H1 (cell line): ENCODE measurements around the gene MYDGF. TPM values are rescaled to one million over a fixed set of nuclear protein-coding genes. Genes with fewer than 3 reads are reported as not detected.

Experiments
- CTCF ChIA-PET: fragments of 300-600 bp; sonication (Branson Sonifier 250); formaldehyde crosslinking; loops from one replicate; lab custom pipeline; 2021; ENCODE audit not compliant: partially characterized antibody; lab: Charles Lee
- POLR2A ChIA-PET: fragments of 300-600 bp; sonication (Branson Sonifier 250); formaldehyde crosslinking; loops from one replicate; lab custom pipeline; 2021; ENCODE audit warnings: inconsistent platforms; ENCODE audit not compliant: partially characterized antibody; lab: Charles Lee
- DNase-seq, 2 experiments: peaks; one replicate each; pipeline versions ENCODE4 v3.0.0 to v3.0.0-alpha.2; 2010 to 2022; ENCODE audit warnings: low spot score in 2 of 2, low read depth in 1 of 2, mixed read lengths in 1 of 2
- FAIRE-seq: peaks from 2 replicates; lab custom pipeline; 2011; peaks lifted over from hg19 to GRCh38; lab: Jason Lieb, UNC
- H2AFZ ChIP-seq: 2 replicates; pipeline ENCODE4 v1.8.1; 2012; ENCODE audit warnings: low read length, inconsistent platforms
- H2AK5ac ChIP-seq: 2 replicates; pipeline ENCODE4 v1.6.1; 2013; ENCODE audit warnings: low read depth, low read length
- H2BK120ac ChIP-seq: replicated peaks from 2 replicates; pipeline ENCODE3; 2013; ENCODE audit warnings: low read depth, low read length, inconsistent platforms
- H2BK12ac ChIP-seq: 2 replicates; pipeline ENCODE4 v1.6.1; 2013; ENCODE audit warnings: low read depth, low read length
- H2BK15ac ChIP-seq: 2 replicates; pipeline ENCODE4 v1.6.1; 2013; ENCODE audit warnings: low read length
- H2BK20ac ChIP-seq: 2 replicates; pipeline ENCODE4 v1.6.1; 2013; ENCODE audit warnings: low read length
- H2BK5ac ChIP-seq: 2 replicates; pipeline ENCODE4 v1.6.1; 2013; ENCODE audit warnings: low read depth, low read length
- H3K14ac ChIP-seq: 2 replicates; pipeline ENCODE4 v1.6.1; 2013; ENCODE audit warnings: inconsistent platforms; ENCODE audit not compliant: insufficient read length
- H3K18ac ChIP-seq: 2 replicates; pipeline ENCODE4 v1.6.1; 2013; ENCODE audit warnings: low read length; ENCODE audit errors: extremely low read depth
- H3K23ac ChIP-seq: 2 replicates; pipeline ENCODE4 v1.6.1; 2013; ENCODE audit warnings: inconsistent platforms; ENCODE audit not compliant: insufficient read length
- H3K23me2 ChIP-seq: 2 replicates; pipeline ENCODE4 v1.6.1; 2013; ENCODE audit warnings: low read depth, low read length
- H3K27ac ChIP-seq: 2 replicates; pipeline ENCODE4 v1.6.1; 2011; ENCODE audit warnings: low read depth, low read length, inconsistent platforms
- H3K27me3 ChIP-seq, 4 experiments: replicated peaks in 1 of 4; 1 replicate in 1 of 4; 2 replicates in 3 of 4; pipeline versions ENCODE4 v1.6.1 to v1.8.1; 2011 to 2013; ENCODE audit warnings: low read length in 3 of 4, mild to moderate bottlenecking in 3 of 4, inconsistent platforms in 2 of 4, mixed read lengths in 2 of 4, moderate library complexity in 1 of 4; ENCODE audit not compliant: control insufficient read depth in 3 of 4, insufficient read depth in 3 of 4; ENCODE audit errors: extremely low read depth in 1 of 4
- H3K36me3 ChIP-seq, 4 experiments: 2 replicates each; pipeline versions ENCODE4 v1.6.1 to v1.8.1; 2011 to 2013; ENCODE audit warnings: mild to moderate bottlenecking in 4 of 4, low read length in 3 of 4, moderate library complexity in 2 of 4, control low read depth in 1 of 4, inconsistent platforms in 1 of 4; ENCODE audit not compliant: insufficient read depth in 4 of 4, control insufficient read depth in 2 of 4
- H3K4ac ChIP-seq: replicated peaks from 2 replicates; pipeline ENCODE3; 2013; ENCODE audit warnings: low read length, low read depth, mixed read lengths, inconsistent platforms; ENCODE audit not compliant: insufficient read length
- H3K4me1 ChIP-seq, 4 experiments: replicated peaks in 1 of 4; 1 replicate in 1 of 4; 2 replicates in 3 of 4; pipeline versions ENCODE4 v1.6.1 to v1.8.1; 2011 to 2013; ENCODE audit warnings: low read length in 3 of 4, inconsistent platforms in 2 of 4, mixed read lengths in 1 of 4; ENCODE audit not compliant: insufficient read depth in 4 of 4, control insufficient read depth in 3 of 4
- H3K4me2 ChIP-seq, 2 experiments: 2 replicates each; pipeline versions ENCODE4 v1.6.1 to v1.8.1; 2011 to 2013; ENCODE audit warnings: low read depth in 2 of 2, low read length in 2 of 2, control low read depth in 1 of 2, inconsistent platforms in 1 of 2, mild to moderate bottlenecking in 1 of 2; ENCODE audit not compliant: insufficient read depth in 1 of 2
- H3K4me3 ChIP-seq, 4 experiments: fragments of 200-600, 300-600 bp in 1 of 4; sonication (generic), shearing (Covaris generic), sonication (Bioruptor Twin) in 1 of 4; 2 replicates each; pipeline versions ENCODE4 v1.5.1 to v1.8.1; 2011 to 2016; ENCODE audit warnings: low read length in 4 of 4, low read depth in 3 of 4, control low read depth in 2 of 4, inconsistent platforms in 2 of 4, mild to moderate bottlenecking in 2 of 4, mixed read lengths in 1 of 4, moderate library complexity in 1 of 4; ENCODE audit not compliant: insufficient read depth in 2 of 4; ENCODE audit errors: extremely low read depth in 1 of 4
- H3K56ac ChIP-seq: replicated peaks from 2 replicates; pipeline ENCODE3; 2013; ENCODE audit warnings: low read depth, mild to moderate bottlenecking, mixed read lengths, low read length, inconsistent platforms; ENCODE audit not compliant: insufficient read length
- H3K79me1 ChIP-seq: 2 replicates; pipeline ENCODE4 v1.6.1; 2013; ENCODE audit warnings: low read depth, low read length, control low read depth
- H3K79me2 ChIP-seq, 2 experiments: 2 replicates each; pipeline versions ENCODE4 v1.6.1 to v1.8.1; 2012 to 2013; ENCODE audit warnings: low read length in 2 of 2, mild to moderate bottlenecking in 2 of 2, inconsistent platforms in 1 of 2; ENCODE audit not compliant: insufficient read depth in 2 of 2, control insufficient read depth in 1 of 2
- H3K9ac ChIP-seq, 4 experiments: replicated peaks in 1 of 4; 1 replicate in 1 of 4; 2 replicates in 3 of 4; pipeline versions ENCODE4 v1.6.1 to v1.8.1; 2011 to 2013; ENCODE audit warnings: low read depth in 3 of 4, low read length in 3 of 4, control low read depth in 2 of 4, mild to moderate bottlenecking in 2 of 4, moderate library complexity in 2 of 4, inconsistent platforms in 1 of 4; ENCODE audit errors: extremely low read depth in 1 of 4
- H3K9me3 ChIP-seq, 2 experiments: 2 replicates each; pipeline versions ENCODE4 v1.6.1 to v1.8.1; 2012 to 2013; ENCODE audit warnings: mild to moderate bottlenecking in 2 of 2, moderate library complexity in 2 of 2, control low read depth in 1 of 2, inconsistent platforms in 1 of 2, low read depth in 1 of 2, low read length in 1 of 2, mixed read lengths in 1 of 2; ENCODE audit not compliant: insufficient read depth in 2 of 2
- H4K20me1 ChIP-seq, 2 experiments: replicated peaks in 1 of 2; 2 replicates each; pipeline versions ENCODE3 to v1.8.1; 2011 to 2013; ENCODE audit warnings: inconsistent platforms in 2 of 2, low read length in 2 of 2, mild to moderate bottlenecking in 1 of 2; ENCODE audit not compliant: insufficient read depth in 2 of 2, control insufficient read depth in 1 of 2
- H4K5ac ChIP-seq: 2 replicates; pipeline ENCODE4 v1.6.1; 2013; ENCODE audit warnings: low read length, low read depth, mixed read lengths, inconsistent platforms; ENCODE audit not compliant: insufficient read length
- H4K8ac ChIP-seq: 2 replicates; pipeline ENCODE4 v1.8.0; 2013; ENCODE audit warnings: mild to moderate bottlenecking, moderate library complexity, low read length, inconsistent platforms; ENCODE audit not compliant: insufficient read depth; ENCODE audit errors: extremely low read depth
- H4K91ac ChIP-seq: replicated peaks from 2 replicates; pipeline ENCODE3; 2013; ENCODE audit warnings: low read length, mixed read lengths, inconsistent platforms; ENCODE audit not compliant: insufficient read length
- BRCA1 ChIP-seq: IDR thresholded peaks from 2 replicates; pipeline ENCODE4 v1.6.1; 2012; ENCODE audit warnings: low read depth, low read length, improper control_type of control experiment
- EP300 ChIP-seq, 2 experiments: IDR thresholded peaks; 1 replicate in 1 of 2; 2 replicates in 1 of 2; pipeline ENCODE4 v1.6.1; 2011 to 2012; ENCODE audit warnings: low read depth in 2 of 2, low read length in 2 of 2, mild to moderate bottlenecking in 2 of 2, borderline replicate concordance in 1 of 2, inconsistent platforms in 1 of 2, moderate library complexity in 1 of 2
- FOSL1 ChIP-seq: IDR thresholded peaks from 2 replicates; pipeline ENCODE4 v1.6.1; 2011; ENCODE audit warnings: mild to moderate bottlenecking, low read depth, low read length, moderate library complexity; ENCODE audit not compliant: insufficient read depth
- GABPA ChIP-seq: IDR thresholded peaks from 2 replicates; pipeline ENCODE4 v1.6.1; 2011; ENCODE audit warnings: mild to moderate bottlenecking, low read length, moderate library complexity, borderline replicate concordance; ENCODE audit not compliant: insufficient read depth
- KDM5A ChIP-seq: fragments of 200-600 bp; IDR thresholded peaks from 2 replicates; pipeline ENCODE4 v1.7.1; 2012; ENCODE audit warnings: mild to moderate bottlenecking, low read length, inconsistent platforms, mixed read lengths
- NANOG ChIP-seq: IDR thresholded peaks from 2 replicates; pipeline ENCODE4 v1.6.1; 2011; ENCODE audit warnings: low read length, low read depth, mild to moderate bottlenecking, inconsistent platforms; ENCODE audit not compliant: insufficient read depth, poor library complexity, severe bottlenecking
- NRF1 ChIP-seq: IDR thresholded peaks from 2 replicates; pipeline ENCODE4 v1.6.1; 2011; ENCODE audit warnings: mild to moderate bottlenecking, low read depth, low read length, improper control_type of control experiment
- POLR2A ChIP-seq, 2 experiments: IDR thresholded peaks; 1 replicate in 1 of 2; 2 replicates in 1 of 2; pipeline ENCODE4 v1.6.1; 2011; ENCODE audit warnings: low read depth in 2 of 2, low read length in 2 of 2, mild to moderate bottlenecking in 2 of 2; ENCODE audit errors: control extremely low read depth in 1 of 2
- RBBP5 ChIP-seq: IDR thresholded peaks from 2 replicates; pipeline ENCODE4 v1.7.1; 2012; ENCODE audit warnings: low read depth, mild to moderate bottlenecking, inconsistent platforms, low read length, moderate library complexity, borderline replicate concordance
- RXRA ChIP-seq: IDR thresholded peaks from 2 replicates; pipeline ENCODE4 v1.6.1; 2011; ENCODE audit warnings: low read depth, mild to moderate bottlenecking, low read length, moderate library complexity; ENCODE audit not compliant: insufficient read depth
- SIRT6 ChIP-seq: IDR thresholded peaks from one replicate; pipeline ENCODE4 v1.7.1; 2012; ENCODE audit warnings: low read length, inconsistent platforms
- SP2 ChIP-seq: IDR thresholded peaks from 2 replicates; pipeline ENCODE4 v1.6.1; 2012; ENCODE audit warnings: mild to moderate bottlenecking, low read length, inconsistent platforms
- TAF1 ChIP-seq: IDR thresholded peaks from 2 replicates; pipeline ENCODE4 v1.6.1; 2011; ENCODE audit warnings: mild to moderate bottlenecking, low read depth, low read length
- TEAD4 ChIP-seq: IDR thresholded peaks from 2 replicates; pipeline ENCODE4 v1.6.1; 2012; ENCODE audit warnings: low read depth, low read length, inconsistent platforms, mixed read lengths
- YY1 ChIP-seq: IDR thresholded peaks from 2 replicates; pipeline ENCODE4 v1.6.1; 2011; ENCODE audit warnings: low read depth, mild to moderate bottlenecking, low read length
- WGBS, 2 experiments: shearing (Covaris generic) in 1 of 2; methylation state at CpG; one replicate each; pipeline versions ENCODE4 v1.1.6 to v1.1.7; 2013 to 2015; ENCODE audit warnings: low lambda C conversion rate in 2 of 2, mixed read lengths in 2 of 2, inconsistent platforms in 1 of 2, low coverage in 1 of 2, missing lambda C conversion rate in 1 of 2; ENCODE audit not compliant: insufficient replicate concordance in 2 of 2, insufficient coverage in 1 of 2, insufficient read length in 1 of 2; ENCODE audit errors: extremely low coverage in 1 of 2, missing lambda C conversion rate in 1 of 2; 5-methylcytosine and 5-hydroxymethylcytosine counted together
- polyA plus RNA-seq, 7 experiments: library from polyadenylated mRNA; depleted of rRNA in 3 of 7; stranded (reverse) in 5 of 7; unstranded in 2 of 7; fragments of >200 nt in 5 of 7; fragments of 200-250 nt in 2 of 7; gene quantifications; 1 replicate in 5 of 7; 2 replicates in 1 of 7; 4 replicates in 1 of 7; pipeline versions ENCODE4 v1.2.1 to v1.2.3, GENCODE V29; 2011 to 2013; ENCODE audit warnings: missing spikeins in 2 of 7, mixed read lengths in 2 of 7
- total RNA-seq: library from RNA; stranded (reverse); fragmentation: NEBNext Ultra II Directional; extraction: Animal tissue kit (Norgen Biotek cat#: 25700); gene quantifications from 2 replicates; pipeline ENCODE4 v1.2.1, GENCODE V29; 2021

MYDGF gene
- total and polyA plus RNA-seq, 2 of the 8 experiments (the other 6 are each of a cell fraction or from before 2014, with no cell fraction given): 40.6 to 51.1 TPM

DNA sequence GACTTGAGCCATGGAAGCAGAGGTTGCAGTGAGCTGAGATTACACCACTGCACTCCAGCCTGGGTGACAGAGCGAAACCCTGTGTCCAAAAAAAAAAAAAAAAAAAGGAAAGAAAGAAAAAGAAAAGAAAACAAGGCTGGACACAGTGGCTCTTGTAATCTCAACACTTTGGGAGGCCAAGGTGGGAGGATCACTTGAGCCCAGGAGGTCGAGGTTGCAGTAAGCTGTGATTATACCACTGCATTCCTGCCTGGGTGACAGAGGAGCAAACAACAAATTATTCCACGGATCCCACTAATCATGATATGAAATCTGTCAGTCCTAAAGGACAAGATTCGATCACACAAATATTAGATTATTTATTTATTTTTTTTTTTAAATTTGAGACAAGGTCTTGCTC is 3.1 kb upstream of the MYDGF start:
- Histone ChIP-seq H2BK5ac (no peak overlapping the region), H2BK12ac (no peak overlapping the region), H4K8ac (no peak overlapping the region), H3K9me3 (no peaks in the 10 kb centered on the region), H3K14ac (no peak overlapping the region), H3K4me2 (no peak overlapping the region), H3K23me2 (0 out of 2 replicates have a peak, but pooled peaks cover 2% of the 10 kb centered on the region), H2AFZ (no peak overlapping the region), H4K20me1 (no peaks in the 10 kb centered on the region), H3K4ac (no peak overlapping the region), H4K91ac (no peak overlapping the region), H3K27ac (no peak overlapping the region), H3K9ac (no peak overlapping the region), H2BK120ac (no peak overlapping the region), H3K79me1 (no peaks in the 10 kb centered on the region), H3K23ac (no peak overlapping the region), H3K36me3 (peaks cover 0 to 5% (median 1%) of the 10 kb centered on the region in 4 experiments; a peak in 3 of 8 replicates), H3K79me2 (no peaks in the 10 kb centered on the region; a peak in 1 of 4 replicates), H2BK20ac (no peak overlapping the region), H4K5ac (no peak overlapping the region), H3K27me3 (no peaks in the 10 kb centered on the region; a peak in 1 of 7 replicates), H2AK5ac (no peak overlapping the region), H3K56ac (no peak overlapping the region), H2BK15ac (no peak overlapping the region), H3K18ac (no peak overlapping the region), H3K4me1 (peaks cover 0 to 4% (median 1%) of the 10 kb centered on the region in 4 experiments; a peak in 4 of 7 replicates), H3K4me3 (no peak overlapping the region)
- WGBS, 2 experiments: 78% methylated on average over 3 of the region's 4 CpGs; no CpG with 5 or more reads in 1 of the 2 experiments
- FAIRE-seq: no peak
- DNase-seq: no peak
- POLR2A ChIA-PET: interaction anchor here (0.5 to 1.0 kb wide), 4 partner anchors 11 to 697 kb away, joined by 3 read pairs; no protein-coding TSS in a partner anchor
- CTCF ChIA-PET: interaction anchor here (1.1 to 1.6 kb wide), 3 partner anchors 25 to 40 kb away, joined by 3 to 6 read pairs (median 6); no protein-coding TSS in a partner anchor
- TF ChIP-seq NRF1: no peak
- no peak for TF ChIP-seq KDM5A
- TF ChIP-seq RBBP5: no peak
- no peak for TF ChIP-seq FOSL1
- no peak for TF ChIP-seq GABPA
- no peak for TF ChIP-seq TEAD4
- TF ChIP-seq BRCA1: no peak
- TF ChIP-seq RXRA: no peak
- no peak for TF ChIP-seq YY1
- TF ChIP-seq POLR2A (IDR thresholded peaks at IDR 0.05; ENCODE audit: control extremely low read depth in 1 of 2, low read depth in 2 of 2, low read length in 2 of 2): no peak
- TF ChIP-seq EP300 (IDR thresholded peaks at IDR 0.05; ENCODE audit: borderline replicate concordance in 1 of 2, low read depth in 2 of 2, low read length in 2 of 2): no peak
- TF ChIP-seq NANOG: no peak
- TF ChIP-seq SIRT6: no peak
- TF ChIP-seq TAF1: no peak
- no peak for TF ChIP-seq SP2
